ENCODE measurements around the gene FGFR2. TPM values are rescaled to one million over a fixed set of nuclear protein-coding genes. Genes with fewer than 3 reads are reported as not detected.

Gene FGFR2
- total RNA-seq, 1 experiment from 2014 or later, result 19.7 TPM

GRCh38 chr10:121459622-121460453, 138.4 kb downstream of the FGFR2 start (continued):
- TF ChIP-seq EGR1 (IDR thresholded peaks at IDR 0.05; ENCODE audit: low read depth) (peak; percentile 77), SP1 (IDR thresholded peaks at IDR 0.05; ENCODE audit: low read depth) (peak; percentile 24; the same call in 1 of the 2 replicates), FOSL1 (IDR thresholded peaks at IDR 0.05; ENCODE audit: low read depth) (peak; percentile 70), ELF1 (IDR thresholded peaks at IDR 0.05; ENCODE audit: borderline replicate concordance, low read depth) (no peak)

GRCh38 chr10:121459279-121459621, 139.0 kb downstream of the FGFR2 start:
- intact Hi-C loops (cut with micrococcal nuclease), result no loop called here
- DNase-seq (ENCODE audit: low read depth, low spot score) (no peak), ATAC-seq (peak; percentile 49; the same call in 1 of the 2 replicates)
- ChIA-PET RAD21 (ENCODE audit: low non-redundant PET in 1 of 2, low total read pairs in 2 of 2, uncharacterized antibody in 2 of 2, unreplicated experiment in 2 of 2) (no interaction called here), CTCF (interaction anchor here (0.7 kb wide), 1 partner anchor 10 kb away, joined by 3 read pairs; no protein-coding TSS in a partner anchor), POLR2A (no interaction called here)
- H3K9me3 ChIP-seq (ENCODE audit: control insufficient read depth in 1 of 2, insufficient read depth in 1 of 2, low read depth in 1 of 2, low read length in 2 of 2), result no peaks in the 10 kb centered on the region
- no TSS peak for BruUV-seq (replicated peaks)
- no peak overlapping the region for H3K9ac ChIP-seq (ENCODE audit: low read length)
- no peak overlapping the region for H3K27ac ChIP-seq (ENCODE audit: low read depth, low read length)
- no peaks in the 10 kb centered on the region for H3K9me2 ChIP-seq (ENCODE audit: insufficient read depth)
- H4K20me1 ChIP-seq (ENCODE audit: insufficient read depth), result no peaks in the 10 kb centered on the region
- no peak overlapping the region for H3K4me3 ChIP-seq (replicated peaks in 1 of 2; ENCODE audit: low read depth in 1 of 2, low read length in 2 of 2)
- no peak for TF ChIP-seq JUND (IDR thresholded peaks at IDR 0.05)
- no peak for TF ChIP-seq ZFX (IDR thresholded peaks at IDR 0.05)
- TF ChIP-seq EGR1 (IDR thresholded peaks at IDR 0.05; ENCODE audit: low read depth), result no peak
- TF ChIP-seq SIN3A (IDR thresholded peaks at IDR 0.05; ENCODE audit: low read depth), result no peak
- no peak for TF ChIP-seq ELF1 (IDR thresholded peaks at IDR 0.05; ENCODE audit: borderline replicate concordance, low read depth)
- TF ChIP-seq YY1 (IDR thresholded peaks at IDR 0.05; ENCODE audit: extremely low read depth, insufficient replicate concordance, low read depth, low read length), result no peak
- no peak for TF ChIP-seq FOSL1 (IDR thresholded peaks at IDR 0.05; ENCODE audit: low read depth)
- no peak for TF ChIP-seq EZH2 (IDR thresholded peaks at IDR 0.05)
- no peak for TF ChIP-seq POLR2A (IDR thresholded peaks at IDR 0.05; ENCODE audit: borderline replicate concordance, extremely low read depth, insufficient read depth, insufficient read length)
- no peak for TF ChIP-seq REST (IDR thresholded peaks at IDR 0.05; ENCODE audit: low read depth)
- no peak for TF ChIP-seq RAD21 (IDR thresholded peaks at IDR 0.05; ENCODE audit: low read depth)
- no peak for TF ChIP-seq ZNF274 (IDR thresholded peaks at IDR 0.05; ENCODE audit: low read depth, low read length)
- TF ChIP-seq TCF7L2 (IDR thresholded peaks at IDR 0.05; ENCODE audit: borderline replicate concordance, extremely low read depth, insufficient read depth, insufficient read length), result no peak
- TF ChIP-seq SRF (IDR thresholded peaks at IDR 0.05; ENCODE audit: low read depth), result no peak
- no peak for TF ChIP-seq SP1 (IDR thresholded peaks at IDR 0.05; ENCODE audit: low read depth)
- TF ChIP-seq CEBPB (IDR thresholded peaks at IDR 0.05; ENCODE audit: low read depth), result no peak
- no peak for TF ChIP-seq ATF3 (IDR thresholded peaks at IDR 0.05)
- TF ChIP-seq MAX (IDR thresholded peaks at IDR 0.05), result no peak
- no peak for TF ChIP-seq EZH2phosphoT487 (IDR thresholded peaks at IDR 0.05; ENCODE audit: borderline replicate concordance)
- TF ChIP-seq CBX3 (IDR thresholded peaks at IDR 0.05; ENCODE audit: low read depth), result no peak
- no peak overlapping the region for H2AFZ ChIP-seq (ENCODE audit: low read depth, low read length, poor library complexity, severe bottlenecking)
- H3K36me3 ChIP-seq (ENCODE audit: control insufficient read depth in 1 of 2, insufficient read depth in 2 of 2, low read length in 2 of 2), result no peaks in the 10 kb centered on the region
- peak overlapping the region; percentile 51 for H3K4me2 ChIP-seq (ENCODE audit: low read length)
- H3K79me2 ChIP-seq (ENCODE audit: insufficient read depth, low read length), result no peaks in the 10 kb centered on the region
- H3K4me1 ChIP-seq (ENCODE audit: control insufficient read depth in 1 of 2, insufficient read depth in 2 of 2, low read length in 2 of 2), result peaks cover 16 to 25% of the 10 kb centered on the region in 2 experiments
- no peaks in the 10 kb centered on the region for H3K27me3 ChIP-seq (ENCODE audit: insufficient read depth, low read length)
